Prostate gland (tissue), 2 donors: Measurements from ENCODE around the gene SLC16A10.

ENCODE experiments used
- POLR2A ChIP-seq: fragments of 450-650 bp; IDR thresholded peaks from one replicate; pipeline ENCODE4 v1.6.1; 2016; ENCODE audit warnings: antibody characterized with exemption, mild to moderate bottlenecking
- TF ChIP-seq, protein P1 (sequence below), 4 experiments: fragments of 200-600 bp in 2 of 4; fragments of 450-650 bp in 2 of 4; sonication (generic) in 2 of 4; IDR thresholded peaks; 1 replicate in 3 of 4; 2 replicates in 1 of 4; pipeline ENCODE4 v1.5.1; 2016 to 2019; ENCODE audit warnings: antibody characterized with exemption in 4 of 4, mild to moderate bottlenecking in 2 of 4, moderate library complexity in 2 of 4

DNA sequence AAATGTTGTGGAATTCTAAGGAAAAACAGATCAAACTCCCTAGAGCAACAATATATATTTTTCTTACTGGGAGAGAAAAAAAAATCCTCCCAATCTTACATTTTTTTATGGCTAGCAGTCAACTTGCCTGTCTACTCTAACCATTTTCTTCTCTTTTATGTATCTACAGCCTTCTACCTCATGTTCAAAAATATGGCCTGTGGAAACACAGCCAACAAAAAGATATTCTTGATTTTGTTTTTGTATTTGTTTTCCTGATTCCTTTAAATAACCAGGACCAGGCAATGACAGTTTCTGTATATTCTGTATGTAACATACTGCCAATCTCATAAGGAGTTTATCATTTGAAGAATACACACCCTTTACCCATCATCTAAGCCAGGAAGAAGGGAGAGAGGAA is 13.0 kb upstream of the SLC16A10 start:
- TF ChIP-seq, protein P1, sequence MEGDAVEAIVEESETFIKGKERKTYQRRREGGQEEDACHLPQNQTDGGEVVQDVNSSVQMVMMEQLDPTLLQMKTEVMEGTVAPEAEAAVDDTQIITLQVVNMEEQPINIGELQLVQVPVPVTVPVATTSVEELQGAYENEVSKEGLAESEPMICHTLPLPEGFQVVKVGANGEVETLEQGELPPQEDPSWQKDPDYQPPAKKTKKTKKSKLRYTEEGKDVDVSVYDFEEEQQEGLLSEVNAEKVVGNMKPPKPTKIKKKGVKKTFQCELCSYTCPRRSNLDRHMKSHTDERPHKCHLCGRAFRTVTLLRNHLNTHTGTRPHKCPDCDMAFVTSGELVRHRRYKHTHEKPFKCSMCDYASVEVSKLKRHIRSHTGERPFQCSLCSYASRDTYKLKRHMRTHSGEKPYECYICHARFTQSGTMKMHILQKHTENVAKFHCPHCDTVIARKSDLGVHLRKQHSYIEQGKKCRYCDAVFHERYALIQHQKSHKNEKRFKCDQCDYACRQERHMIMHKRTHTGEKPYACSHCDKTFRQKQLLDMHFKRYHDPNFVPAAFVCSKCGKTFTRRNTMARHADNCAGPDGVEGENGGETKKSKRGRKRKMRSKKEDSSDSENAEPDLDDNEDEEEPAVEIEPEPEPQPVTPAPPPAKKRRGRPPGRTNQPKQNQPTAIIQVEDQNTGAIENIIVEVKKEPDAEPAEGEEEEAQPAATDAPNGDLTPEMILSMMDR (IDR thresholded peaks at IDR 0.05) = no peak
- no peak for TF ChIP-seq POLR2A
